Tongue (tissue), 2 donors: Measurements from ENCODE around the gene GALK1. TPM values are rescaled to one million over a fixed set of nuclear protein-coding genes. Genes with fewer than 3 reads are reported as not detected.
"Not testable (repeated sequence)": the region's sequence is repeated elsewhere in the genome, so short reads cannot be mapped to it uniquely, and the experiment has no call there.

Experiments used
- DNase-seq: peaks from one replicate; pipeline ENCODE4 v3.0.0-alpha.2; 2015
- total RNA-seq: library from RNA; depleted of rRNA; stranded (reverse); fragments of >200 nt; gene quantifications from one replicate; pipeline ENCODE4 v1.2.3, GENCODE V29; 2014

GALK1 gene
- 17.6 TPM for total RNA-seq

- peak; percentile 88 for DNase-seq
These were observed at the start of gene GALK1 for GRCh38 chr17:75764711-75765421. Gene GALK1 (minus strand): TSS chr17:75765192. CDS start chr17:75765136, 56 bp downstream.

GRCh38 chr17:75814021-75814395, 49.0 kb upstream of the GALK1 start:
- DNase-seq = no peak

GRCh38 chr17:75813081-75814020, 48.4 kb upstream of the GALK1 start:
- DNase-seq = no peak

DNA sequence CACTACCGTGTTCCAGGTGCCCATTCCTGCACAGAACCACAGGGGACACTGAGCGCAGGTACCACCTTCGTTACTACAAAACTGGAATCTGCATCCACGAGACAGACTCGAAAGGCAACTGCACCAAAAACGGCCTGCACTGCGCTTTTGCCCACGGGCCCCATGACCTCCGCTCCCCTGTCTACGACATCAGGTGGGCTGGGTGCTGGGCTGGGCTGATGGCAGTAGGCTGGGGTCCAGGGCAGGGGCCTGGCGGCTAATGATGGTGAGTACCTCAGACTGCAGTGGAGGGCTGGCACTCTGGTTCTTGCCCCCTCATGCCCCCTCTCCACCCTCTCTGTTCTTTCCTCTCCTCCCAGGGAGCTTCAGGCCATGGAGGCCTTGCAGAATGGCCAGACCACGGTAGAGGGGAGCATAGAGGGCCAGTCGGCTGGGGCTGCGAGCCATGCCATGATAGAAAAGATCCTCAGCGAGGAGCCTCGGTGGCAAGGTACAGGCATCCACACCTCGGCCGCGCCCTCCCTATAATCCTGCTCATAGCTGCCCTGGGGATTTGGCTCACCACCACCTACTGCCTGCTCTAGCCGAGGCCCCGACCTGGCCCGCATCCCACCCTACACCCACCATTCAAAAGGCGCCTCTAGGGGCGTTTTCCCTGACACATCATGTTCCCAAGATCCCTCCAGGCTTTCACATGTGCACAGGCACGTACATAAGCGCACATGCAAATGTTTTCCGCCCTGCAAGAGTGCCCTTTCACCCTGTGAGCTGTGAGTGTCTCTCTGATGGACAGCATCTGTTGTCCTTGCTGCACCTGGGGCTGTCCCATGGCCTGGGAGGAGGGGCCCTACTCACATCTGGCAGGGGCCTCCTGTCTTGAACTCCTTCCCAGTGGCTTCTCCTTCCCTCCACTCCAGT, 47.4 kb upstream of the GALK1 start:
- no peak for DNase-seq

DNA sequence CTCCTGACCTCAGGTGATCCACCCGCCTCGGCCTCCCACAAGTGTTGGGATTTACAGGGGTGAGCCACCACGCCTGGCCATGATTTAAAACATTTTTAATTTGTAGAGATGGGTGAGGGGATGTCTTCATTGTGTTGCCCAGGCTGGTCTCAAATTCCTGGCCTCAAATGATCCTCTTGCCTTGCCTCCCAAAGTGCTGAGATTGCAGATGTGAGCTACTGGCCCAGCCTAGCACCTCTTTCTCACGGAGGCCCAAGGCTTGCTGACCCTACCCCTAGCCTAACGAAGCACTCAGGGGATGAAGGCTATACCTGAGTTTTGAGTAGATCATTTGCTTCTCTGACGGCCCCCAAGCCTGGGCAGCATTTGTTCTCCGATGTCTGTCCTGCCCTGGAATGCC, 46.2 kb upstream of the GALK1 start:
- no peak for DNase-seq

GRCh38 chr17:75810756-75811155, 45.8 kb upstream of the GALK1 start:
- DNase-seq = not testable (repeated sequence)

- DNase-seq = no peak
These were observed 45.2 kb upstream of the GALK1 start for GRCh38 chr17:75810216-75810615.

- DNase-seq = no peak
These were observed 44.7 kb upstream of the GALK1 start for GRCh38 chr17:75809631-75810111.

DNA sequence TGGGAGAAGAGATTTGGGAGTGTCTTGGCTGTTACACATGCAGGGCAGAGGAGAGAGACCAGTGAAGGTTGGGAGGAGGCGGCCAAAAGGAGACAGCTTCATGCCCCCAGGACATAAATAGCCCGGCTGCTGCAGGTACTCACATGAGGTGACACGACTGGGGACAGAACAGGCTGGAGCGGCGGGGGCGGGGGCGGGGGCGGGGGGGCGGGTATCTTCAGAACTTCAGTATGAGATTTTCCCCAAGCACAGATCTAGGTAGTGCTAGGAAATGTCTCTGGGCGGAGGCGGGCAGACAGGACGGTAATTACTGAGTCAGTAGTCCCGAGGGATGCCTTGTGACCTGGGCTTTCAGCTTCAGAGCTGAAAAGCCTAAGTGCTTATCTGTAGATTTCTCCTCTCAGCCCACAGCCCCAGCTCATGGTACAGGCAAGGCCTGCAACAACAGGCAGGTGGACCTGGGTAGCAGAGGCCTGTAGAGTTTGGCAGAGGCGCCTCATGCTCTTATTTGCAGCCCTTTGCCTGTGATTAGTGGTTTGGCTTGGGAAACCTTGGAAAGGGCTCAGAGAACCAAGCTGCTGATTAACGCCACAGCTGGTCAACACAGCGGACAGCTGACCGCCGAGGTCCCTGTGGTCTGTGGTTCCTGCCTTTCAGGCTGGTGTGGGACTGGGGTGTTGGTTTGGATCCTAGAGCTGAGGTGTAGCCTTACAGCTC, 44.1 kb upstream of the GALK1 start:
- DNase-seq = no peak

DNA sequence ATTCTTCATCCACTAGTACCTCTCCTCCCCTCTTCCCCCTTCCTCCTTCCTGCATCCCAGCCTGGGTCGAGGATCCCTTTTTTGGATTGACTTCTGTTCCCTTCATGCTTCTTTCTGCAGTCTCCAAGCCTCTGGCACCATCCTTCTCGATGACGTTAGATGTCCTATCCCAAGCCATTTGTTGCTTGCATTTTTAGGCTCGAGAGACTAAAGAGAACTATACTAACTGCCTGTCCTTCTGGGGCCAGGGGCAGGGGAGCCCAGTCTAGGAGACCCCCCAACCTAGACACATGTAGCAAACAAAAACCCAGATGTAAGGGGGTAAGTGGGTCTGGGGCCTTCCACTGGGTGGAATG, 43.5 kb upstream of the GALK1 start:
- DNase-seq = no peak

DNA sequence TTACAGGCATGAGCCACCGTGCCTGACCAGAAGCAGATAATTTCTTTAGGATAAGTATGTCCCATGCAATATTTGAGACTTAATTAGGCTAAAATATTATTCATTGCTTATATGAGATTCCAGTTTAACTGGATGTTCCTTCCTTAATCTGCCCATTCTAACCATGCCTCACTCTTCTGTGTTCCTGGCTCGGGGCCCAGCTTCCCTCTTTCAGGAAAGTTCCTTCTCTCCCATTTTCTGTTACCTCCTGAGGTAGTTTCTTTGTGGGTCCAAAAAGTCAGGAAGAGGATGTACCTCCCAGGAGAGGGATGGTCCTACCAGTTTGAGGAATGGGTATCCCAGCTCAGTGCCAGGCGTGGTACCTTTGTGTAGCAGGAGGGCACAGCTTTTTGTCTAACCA, 42.9 kb upstream of the GALK1 start:
- DNase-seq = no peak

GRCh38 chr17:75806822-75807500, 42.0 kb upstream of the GALK1 start:
- DNase-seq = no peak

DNA sequence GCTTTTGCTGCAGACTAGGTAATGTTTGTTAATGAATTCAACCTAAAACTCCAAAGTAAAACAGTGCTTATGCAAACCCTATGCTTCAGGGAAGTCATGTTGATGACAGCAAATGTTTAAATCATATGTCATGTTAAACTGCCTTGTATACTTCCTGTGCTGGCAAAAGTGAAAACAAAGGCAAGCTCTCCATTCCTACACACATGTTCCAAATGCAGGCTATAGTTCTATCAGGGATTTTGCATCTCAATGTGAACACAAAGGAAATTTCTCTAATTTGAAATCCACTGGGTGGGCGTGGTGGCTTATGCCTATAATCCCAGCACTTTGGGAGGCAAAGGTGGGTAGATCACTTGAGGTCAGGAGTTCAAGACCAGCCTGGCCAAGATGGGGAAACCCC, 38.9 kb upstream of the GALK1 start:
- no peak for DNase-seq

GRCh38 chr17:75799402-75799801, 34.4 kb upstream of the GALK1 start:
- DNase-seq = no peak

- no peak for DNase-seq
These were observed 31.0 kb upstream of the GALK1 start for GRCh38 chr17:75795820-75796607.

- no peak for DNase-seq
These were observed 28.5 kb upstream of the GALK1 start for GRCh38 chr17:75793460-75793859.

DNA sequence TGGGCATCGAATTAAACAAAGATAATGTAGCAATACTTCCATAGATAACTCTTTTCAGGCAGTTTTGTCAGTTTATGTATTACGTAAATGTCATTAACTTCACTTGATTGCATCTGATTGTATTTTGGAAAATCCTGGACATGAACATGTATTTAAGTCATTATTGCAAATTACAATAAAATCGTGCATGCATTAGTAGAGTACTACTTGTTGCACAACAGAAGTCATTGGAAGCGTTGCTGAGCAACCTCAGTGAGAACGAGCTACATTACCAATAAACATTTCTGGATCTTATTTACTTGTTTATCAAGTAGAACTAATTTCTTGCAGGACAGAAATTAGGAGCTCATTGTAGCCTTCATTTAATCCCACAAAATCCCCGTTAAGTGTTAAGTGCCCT, 26.3 kb upstream of the GALK1 start:
- no peak for DNase-seq

GRCh38 chr17:75785016-75785890, 20.3 kb upstream of the GALK1 start:
- peak; percentile 97 for DNase-seq

- peak; percentile 100 for DNase-seq
These were observed 19.6 kb upstream of the GALK1 start, which contains the start of gene UNK for GRCh38 chr17:75784473-75785015. Gene UNK (plus strand): TSS chr17:75784806. CDS start chr17:75784881, 75 bp downstream.
